Measurements from ENCODE around the gene CCNI.
A peak's percentile ranks its signal among the peaks of the same experiment; 100 is the strongest.
"Not testable (repeated sequence)": the region's sequence is repeated elsewhere in the genome, so short reads cannot be mapped to it uniquely, and the experiment has no call there.

CCNI gene

DNA sequence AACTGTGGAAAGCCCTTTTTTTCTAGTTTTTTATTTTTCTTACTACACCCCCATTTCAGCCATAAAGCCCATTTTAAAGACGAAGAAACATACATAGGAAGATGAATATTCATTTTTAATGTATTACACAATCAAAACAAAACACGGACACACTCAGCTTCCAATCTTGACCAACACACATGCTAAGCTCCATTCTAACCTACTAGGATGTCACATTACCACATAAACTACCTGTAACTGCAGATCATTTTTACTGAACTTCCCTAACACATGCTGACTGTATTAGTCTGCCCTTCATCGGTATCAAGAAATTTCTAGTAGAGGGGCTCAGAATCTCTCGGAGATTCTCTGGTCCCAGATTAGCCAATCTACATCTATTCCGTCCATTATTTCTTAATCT, 1.8 kb downstream of the CCNI start:
- TF ChIP-seq, protein P1, sequence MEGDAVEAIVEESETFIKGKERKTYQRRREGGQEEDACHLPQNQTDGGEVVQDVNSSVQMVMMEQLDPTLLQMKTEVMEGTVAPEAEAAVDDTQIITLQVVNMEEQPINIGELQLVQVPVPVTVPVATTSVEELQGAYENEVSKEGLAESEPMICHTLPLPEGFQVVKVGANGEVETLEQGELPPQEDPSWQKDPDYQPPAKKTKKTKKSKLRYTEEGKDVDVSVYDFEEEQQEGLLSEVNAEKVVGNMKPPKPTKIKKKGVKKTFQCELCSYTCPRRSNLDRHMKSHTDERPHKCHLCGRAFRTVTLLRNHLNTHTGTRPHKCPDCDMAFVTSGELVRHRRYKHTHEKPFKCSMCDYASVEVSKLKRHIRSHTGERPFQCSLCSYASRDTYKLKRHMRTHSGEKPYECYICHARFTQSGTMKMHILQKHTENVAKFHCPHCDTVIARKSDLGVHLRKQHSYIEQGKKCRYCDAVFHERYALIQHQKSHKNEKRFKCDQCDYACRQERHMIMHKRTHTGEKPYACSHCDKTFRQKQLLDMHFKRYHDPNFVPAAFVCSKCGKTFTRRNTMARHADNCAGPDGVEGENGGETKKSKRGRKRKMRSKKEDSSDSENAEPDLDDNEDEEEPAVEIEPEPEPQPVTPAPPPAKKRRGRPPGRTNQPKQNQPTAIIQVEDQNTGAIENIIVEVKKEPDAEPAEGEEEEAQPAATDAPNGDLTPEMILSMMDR (conservative IDR thresholded peaks at IDR 0.05; ENCODE audit: low read depth, low read length): no peak
- no peak for DNase-seq (ENCODE audit: low read depth)

GRCh38 chr4:77073106-77073809, 2.5 kb downstream of the CCNI start:
- peak; percentile 61 for DNase-seq (ENCODE audit: low read depth)

More for the DNA sequence above, 1.8 kb downstream of the CCNI start:
- peak overlapping the region; percentile 84 for H3K4me3 ChIP-seq (ENCODE audit: low read depth, low read length)

GRCh38 chr4:77072195-77072753, 3.5 kb downstream of the CCNI start:
- no peak for DNase-seq (ENCODE audit: low read depth)
- TF ChIP-seq, protein P1 (conservative IDR thresholded peaks at IDR 0.05; ENCODE audit: low read depth, low read length): no peak
- no peak overlapping the region for H3K4me3 ChIP-seq (ENCODE audit: low read depth, low read length)

More at GRCh38 chr4:77073106-77073809, 2.5 kb downstream of the CCNI start:
- peak overlapping the region; percentile 84 for H3K4me3 ChIP-seq (ENCODE audit: low read depth, low read length)
- TF ChIP-seq, protein P1 (conservative IDR thresholded peaks at IDR 0.05; ENCODE audit: low read depth, low read length): no peak

DNA sequence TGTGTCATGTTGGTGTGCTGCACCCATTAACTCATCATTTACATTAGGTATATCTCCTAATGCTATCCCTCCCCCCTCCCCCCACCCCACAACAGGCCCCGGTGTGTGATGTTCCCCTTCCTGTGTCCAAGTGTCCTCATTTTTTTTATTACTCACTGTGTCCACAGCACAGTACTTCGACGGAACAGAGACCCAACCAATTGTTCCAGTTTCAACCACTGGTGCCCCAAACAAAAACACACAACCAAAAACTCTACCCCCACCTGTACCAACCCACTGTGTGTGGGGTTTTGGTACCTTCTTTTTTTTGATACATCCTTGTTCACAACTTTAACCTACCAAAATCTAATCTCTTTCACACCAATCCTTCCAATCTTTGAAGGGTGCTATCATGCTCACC, 6.3 kb downstream of the CCNI start:
- H3K4me3 ChIP-seq (ENCODE audit: low read depth, low read length); DNase-seq (ENCODE audit: low read depth): not testable (repeated sequence)

DNA sequence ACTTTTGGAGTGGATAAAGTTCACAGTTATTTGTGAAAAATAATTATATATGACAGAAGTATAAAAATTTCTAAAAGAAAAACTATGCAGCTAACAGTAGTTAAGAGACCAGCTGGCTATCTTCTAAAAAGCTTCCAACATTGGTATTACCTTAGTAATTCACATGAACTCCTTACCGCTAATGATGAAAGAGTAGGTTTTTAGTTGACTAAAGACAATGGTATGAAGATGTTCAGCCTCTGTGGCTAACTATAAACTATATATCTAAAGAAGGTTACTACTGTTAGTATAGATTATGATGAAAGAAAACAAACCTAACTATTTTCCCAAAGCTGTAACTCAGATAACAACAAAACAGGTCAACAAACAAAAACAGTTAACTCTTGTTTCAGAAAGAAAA, 10.4 kb downstream of the CCNI start:
- DNase-seq (ENCODE audit: low read depth): peak; percentile 71
- TF ChIP-seq, protein P1 (conservative IDR thresholded peaks at IDR 0.05; ENCODE audit: low read depth, low read length): no peak
- H3K4me3 ChIP-seq (ENCODE audit: low read depth, low read length): no peak overlapping the region

GRCh38 chr4:77062856-77063255, 12.9 kb downstream of the CCNI start:
- DNase-seq (ENCODE audit: low read depth): no peak
- TF ChIP-seq, protein P1 (conservative IDR thresholded peaks at IDR 0.05; ENCODE audit: low read depth, low read length): no peak
- no peak overlapping the region for H3K4me3 ChIP-seq (ENCODE audit: low read depth, low read length)

GRCh38 chr4:77052352-77052751, 23.4 kb downstream of the CCNI start:
- peak; percentile 73 for DNase-seq (ENCODE audit: low read depth)
- TF ChIP-seq, protein P1 (conservative IDR thresholded peaks at IDR 0.05; ENCODE audit: low read depth, low read length): peak; percentile 59
- H3K4me3 ChIP-seq (ENCODE audit: low read depth, low read length): no peak overlapping the region

Data from choroid plexus epithelial cell (primary cell).